ENCODE measurements around the gene PHPT1.

PHPT1 gene

DNA sequence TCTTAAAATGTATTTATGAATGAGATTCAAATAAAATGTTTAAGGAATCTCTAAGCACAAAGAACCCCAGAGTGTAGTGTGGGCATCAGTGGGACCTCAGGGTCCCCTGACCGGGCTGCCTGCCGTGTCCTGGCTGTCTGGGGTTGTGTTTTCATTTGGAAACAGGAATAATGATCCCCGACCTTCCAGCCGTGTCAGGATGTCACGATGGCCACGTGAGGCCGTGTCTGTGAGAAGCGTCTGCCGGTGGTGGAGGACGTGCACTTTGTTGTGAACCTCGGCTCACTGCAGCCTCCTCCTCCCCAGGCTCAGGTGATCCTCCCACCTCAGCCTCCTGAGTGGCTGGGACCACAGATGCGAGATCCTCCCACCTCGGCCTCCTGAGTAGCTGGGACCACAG is 41.5 kb downstream of the PHPT1 start:
- no peak for DNase-seq

DNA sequence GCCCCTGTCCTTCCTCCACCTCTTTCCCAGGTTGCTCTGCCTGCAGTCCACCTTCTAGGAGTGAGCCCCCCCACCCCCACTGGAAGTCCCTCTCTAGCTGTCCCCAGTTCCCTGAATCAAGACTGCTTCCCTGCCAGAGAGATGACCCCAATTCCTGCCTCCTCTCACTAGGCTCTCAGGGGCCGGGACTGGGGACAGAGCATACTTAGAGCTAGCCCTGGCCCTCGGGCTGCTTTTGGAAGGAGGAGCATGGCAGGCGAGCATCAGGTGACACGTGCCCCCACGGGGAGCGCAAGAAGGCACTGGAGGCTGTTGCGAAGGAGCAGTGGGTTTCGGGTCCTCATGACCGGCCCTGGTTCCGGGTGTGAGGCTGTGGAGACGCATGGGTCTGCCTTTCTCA is 46.8 kb downstream of the PHPT1 start:
- DNase-seq, result no peak

DNA sequence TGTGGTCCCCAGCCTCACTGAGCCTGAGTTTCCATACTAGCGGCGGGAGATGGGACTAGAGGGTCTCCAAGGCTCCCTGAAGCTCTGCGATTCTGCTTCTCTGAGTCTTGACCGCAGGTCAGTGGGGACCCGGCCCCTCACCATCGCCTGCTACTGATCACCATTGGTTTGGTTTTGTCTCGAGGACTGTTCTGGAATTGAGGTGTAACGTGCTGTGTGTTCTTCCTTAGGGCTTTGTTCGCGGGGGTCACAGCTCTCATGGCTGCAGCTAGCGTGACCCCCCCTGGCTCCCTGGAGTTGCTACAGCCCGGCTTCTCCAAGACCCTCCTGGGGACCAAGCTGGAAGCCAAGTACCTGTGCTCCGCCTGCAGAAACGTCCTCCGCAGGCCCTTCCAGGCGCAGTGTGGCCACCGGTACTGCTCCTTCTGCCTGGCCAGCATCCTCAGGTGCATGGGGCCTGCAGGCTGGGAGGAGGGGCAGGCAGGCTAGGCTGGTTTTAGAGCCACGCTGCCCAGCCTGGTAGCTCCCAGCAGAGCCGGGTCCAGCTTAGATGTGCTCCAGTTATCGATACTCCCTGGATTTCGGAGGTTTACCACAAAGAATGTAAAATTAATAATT is 49.4 kb downstream of the PHPT1 start:
- DNase-seq, result no peak

DNA sequence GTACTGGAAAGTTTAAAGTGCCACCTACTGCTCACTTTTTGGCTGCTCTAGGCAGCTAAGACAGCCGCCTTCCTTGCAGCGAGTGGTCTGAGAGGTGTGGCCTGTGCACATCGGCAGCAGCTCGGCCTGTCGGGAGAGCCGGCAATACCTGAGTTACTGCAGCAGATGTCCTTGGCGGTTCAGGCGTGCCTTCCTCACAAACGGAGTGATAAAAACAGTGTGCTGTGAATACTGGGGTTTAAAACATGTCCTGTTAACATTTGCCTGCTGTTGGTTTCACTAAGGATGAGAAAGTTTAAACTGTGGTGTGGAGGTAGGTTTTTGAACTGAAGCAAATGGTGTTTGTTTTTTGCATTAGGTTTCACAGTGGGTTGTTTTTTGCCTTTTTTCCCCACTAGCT is 50.0 kb downstream of the PHPT1 start:
- no peak for DNase-seq

DNA sequence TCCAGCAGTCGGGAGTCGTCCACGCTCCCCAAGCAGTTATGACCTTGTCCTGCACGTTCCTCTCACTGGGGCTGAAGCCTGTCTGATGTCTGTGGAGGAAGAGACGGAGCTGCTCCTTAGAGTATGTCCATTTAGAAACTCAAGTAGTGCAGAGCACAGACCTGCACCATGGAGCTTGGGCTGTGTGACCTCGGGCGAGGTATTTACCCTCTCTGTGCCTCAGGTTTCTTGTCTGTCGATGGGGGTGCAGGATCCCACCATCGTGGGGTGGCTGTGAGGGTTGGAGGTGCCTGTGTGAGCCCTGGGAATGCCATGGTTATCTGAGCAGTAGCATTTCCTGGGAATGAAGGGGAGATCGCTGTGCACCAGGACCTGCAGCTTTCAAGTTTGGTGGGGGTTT is 51.3 kb downstream of the PHPT1 start:
- no peak for DNase-seq
